Measurements from ENCODE around the gene YIPF5.

YIPF5 gene

DNA sequence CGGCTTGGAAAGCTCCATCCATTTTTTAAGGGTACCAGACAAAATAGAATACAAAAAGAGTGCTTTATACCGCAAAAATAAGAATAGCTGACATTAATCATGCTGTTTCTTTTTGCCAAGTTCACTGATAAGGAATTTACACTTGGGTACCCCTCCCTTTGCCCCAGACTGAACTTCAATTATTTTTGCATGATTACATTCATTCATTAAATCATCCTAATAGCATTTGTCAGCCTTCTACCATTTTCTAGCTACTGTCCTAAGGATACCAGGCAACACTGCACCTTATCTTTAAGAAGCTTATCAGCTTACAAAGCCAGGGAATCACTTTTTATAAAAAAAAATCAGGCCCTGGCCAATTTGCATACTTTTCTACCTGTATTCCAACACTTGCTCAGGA lies 48.4 kb downstream of the YIPF5 start:
- no peak for DNase-seq

DNA sequence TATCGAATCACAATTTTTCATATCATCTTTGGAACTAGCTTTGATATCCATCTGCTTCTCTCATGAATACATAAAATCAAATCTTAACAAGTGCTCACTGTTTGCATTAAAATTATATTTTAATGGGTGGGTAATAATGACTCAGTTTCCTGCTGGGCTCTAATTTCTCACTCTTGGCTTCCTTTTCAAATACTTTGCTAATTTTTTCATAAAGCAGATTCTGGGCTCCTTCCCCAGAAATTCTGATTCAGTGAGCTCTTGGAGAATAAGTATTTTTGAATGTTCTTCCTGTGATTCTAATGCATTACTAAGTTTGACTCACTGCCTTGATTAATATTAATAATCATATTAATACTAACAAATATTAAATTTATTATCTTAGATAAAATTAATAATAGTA lies 48.9 kb downstream of the YIPF5 start:
- DNase-seq: no peak

DNA sequence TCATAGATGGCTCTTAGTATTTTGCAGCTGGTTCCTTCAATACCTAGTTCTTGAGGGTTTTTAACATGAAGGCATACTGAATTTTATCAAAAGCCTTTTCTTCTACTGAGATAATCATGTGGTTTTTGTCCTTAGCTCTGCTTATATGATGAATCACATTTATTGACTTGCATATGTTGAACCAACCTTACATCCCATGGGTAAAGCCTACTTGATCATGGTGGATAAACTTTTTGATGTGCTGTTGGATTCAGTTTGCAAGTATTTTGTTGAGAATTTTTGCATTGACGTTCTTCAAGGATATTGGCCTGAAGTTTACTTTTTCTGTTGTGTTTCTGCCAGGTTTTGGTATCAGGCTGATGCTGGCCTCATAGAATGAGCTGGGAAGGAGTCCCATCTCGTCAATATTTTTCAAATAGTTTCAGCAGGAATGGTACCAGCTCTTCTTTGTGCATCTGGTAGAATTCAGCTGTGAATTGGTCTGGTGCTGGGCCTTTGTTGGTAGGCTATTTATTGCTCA lies 49.7 kb downstream of the YIPF5 start:
- DNase-seq: no peak

DNA sequence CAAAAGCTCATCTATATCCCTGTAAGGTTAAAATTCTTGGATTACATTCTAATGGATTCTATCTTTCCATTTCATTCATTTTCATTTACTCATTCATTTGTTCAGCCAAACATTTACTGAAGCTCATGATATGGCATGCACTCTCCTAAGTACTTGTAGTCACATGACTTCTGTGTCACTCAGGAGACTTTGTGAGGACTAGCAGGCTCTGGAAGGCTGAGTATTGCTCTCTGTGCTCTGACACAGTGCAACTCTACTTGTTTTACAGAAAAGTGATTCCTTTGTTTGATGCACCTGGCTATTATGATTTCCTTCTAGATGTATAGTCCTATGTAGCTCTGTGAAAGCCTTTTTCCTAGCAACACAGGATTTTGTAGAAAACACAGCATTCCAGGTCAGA lies 53.0 kb downstream of the YIPF5 start:
- DNase-seq: no peak

DNA sequence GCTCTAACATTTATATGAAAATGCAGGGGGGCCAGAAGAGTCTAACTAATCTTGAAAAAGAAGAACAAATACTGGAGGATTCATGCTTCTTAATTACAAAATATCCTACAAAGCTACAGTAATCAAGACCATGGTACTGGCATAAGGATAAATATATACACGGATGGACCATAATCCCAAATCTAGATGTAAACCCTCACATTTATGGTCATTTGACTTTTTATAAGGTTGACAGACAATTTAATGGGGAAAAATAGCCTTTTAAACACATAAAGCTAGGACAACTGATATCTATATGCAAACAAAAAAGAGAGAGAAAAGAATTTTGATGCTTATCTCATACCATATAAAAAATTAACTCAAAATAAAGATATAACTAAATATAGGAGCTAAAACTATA lies 55.9 kb downstream of the YIPF5 start:
- no peak for DNase-seq
